ENCODE measurements around the gene CST4. TPM values are rescaled to one million over a fixed set of nuclear protein-coding genes. Genes with fewer than 3 reads are reported as not detected.

CST4 gene
- polyA plus RNA-seq, 1 of the 3 experiments (the other 2 are of a cell fraction), result not detected

- ChIA-PET POLR2A (no interaction called here), CTCF (interaction anchor here (0.7 kb wide), 1 partner anchor 23 kb away, joined by 3 read pairs; no protein-coding TSS in a partner anchor)
- Histone ChIP-seq H3K9ac (no peak overlapping the region), H3K9me2 (no peaks in the 10 kb centered on the region), H3K4me3 (ENCODE audit: low read depth in 2 of 2, low read length in 1 of 2) (no peak overlapping the region), H3K79me2 (ENCODE audit: insufficient read depth) (no peaks in the 10 kb centered on the region), H4K20me1 (ENCODE audit: insufficient read depth) (no peaks in the 10 kb centered on the region), H3K4me1 (ENCODE audit: control insufficient read depth in 1 of 2, insufficient read depth in 2 of 2, low read depth in 1 of 2, low read length in 1 of 2) (peaks cover 0 to 5% of the 10 kb centered on the region in 2 experiments; a peak in 2 of 4 replicates), H3K4me2 (no peak overlapping the region), H2AFZ (ENCODE audit: low read depth) (no peak overlapping the region), H3F3A (replicated peaks; ENCODE audit: insufficient read depth) (no peaks in the 10 kb centered on the region), H3K27me3 (ENCODE audit: insufficient read depth) (no peaks in the 10 kb centered on the region), H3K36me3 (replicated peaks in 1 of 2; ENCODE audit: control insufficient read depth in 1 of 2, insufficient read depth in 2 of 2, low read length in 1 of 2) (no peaks in the 10 kb centered on the region), H3K9me3 (no peaks in the 10 kb centered on the region), H3K27ac (ENCODE audit: low read depth in 2 of 2, low read length in 1 of 2) (no peak overlapping the region)
- no peak for DNase-seq
- WGBS (ENCODE audit: low lambda C conversion rate), result 33% methylated on average over 1 of the region's 1 CpG
- no peak for TF ChIP-seq NRF1 (IDR thresholded peaks at IDR 0.05; ENCODE audit: low read depth, low read length)
Measured at GRCh38 chr20:23645575-23645974, 43.3 kb downstream of the CST4 start.

GRCh38 chr20:23644164-23644563, 44.7 kb downstream of the CST4 start:
- 91% methylated on average over 7 of the region's 7 CpGs for WGBS (ENCODE audit: low lambda C conversion rate)
- ChIA-PET CTCF (no interaction called here), POLR2A (no interaction called here)
- no peaks in the 10 kb centered on the region for H3K9me2 ChIP-seq
- no peak overlapping the region for H2AFZ ChIP-seq (ENCODE audit: low read depth)
- no peak overlapping the region for H3K9ac ChIP-seq
- H3K27ac ChIP-seq (ENCODE audit: low read depth in 2 of 2, low read length in 1 of 2), result no peak overlapping the region
- no peaks in the 10 kb centered on the region for H3K36me3 ChIP-seq (replicated peaks in 1 of 2; ENCODE audit: control insufficient read depth in 1 of 2, insufficient read depth in 2 of 2, low read length in 1 of 2)
- H4K20me1 ChIP-seq (ENCODE audit: insufficient read depth), result no peaks in the 10 kb centered on the region
- DNase-seq, result no peak
- TF ChIP-seq PBX3 (IDR thresholded peaks at IDR 0.05) (no peak), REST (IDR thresholded peaks at IDR 0.05; ENCODE audit: low read depth, low read length) (no peak), GABPA (IDR thresholded peaks at IDR 0.05; ENCODE audit: low read depth) (no peak), SIN3A (IDR thresholded peaks at IDR 0.05; ENCODE audit: borderline replicate concordance, low read depth, low read length) (no peak), FOXJ3 (CRISPR knock-in tag; IDR thresholded peaks at IDR 0.05) (no peak), ELF1 (IDR thresholded peaks at IDR 0.05) (no peak), NRF1 (IDR thresholded peaks at IDR 0.05; ENCODE audit: low read depth, low read length) (no peak), TCF12 (IDR thresholded peaks at IDR 0.05) (no peak), RFX5 (IDR thresholded peaks at IDR 0.05; ENCODE audit: low read length) (no peak), NFIC (IDR thresholded peaks at IDR 0.05; ENCODE audit: borderline replicate concordance) (no peak), YY1 (IDR thresholded peaks at IDR 0.05; ENCODE audit: low read depth) (no peak), RXRA (IDR thresholded peaks at IDR 0.05; ENCODE audit: borderline replicate concordance, low read depth) (no peak), CHD2 (IDR thresholded peaks at IDR 0.05; ENCODE audit: low read length, partially characterized antibody) (no peak), GATA2 (CRISPR knock-in tag; IDR thresholded peaks at IDR 0.05) (no peak)
- peaks cover 0 to 5% of the 10 kb centered on the region in 2 experiments; a peak in 2 of 4 replicates for H3K4me1 ChIP-seq (ENCODE audit: control insufficient read depth in 1 of 2, insufficient read depth in 2 of 2, low read depth in 1 of 2, low read length in 1 of 2)
- H3K9me3 ChIP-seq, result no peaks in the 10 kb centered on the region
- no peaks in the 10 kb centered on the region for H3F3A ChIP-seq (replicated peaks; ENCODE audit: insufficient read depth)
- H3K79me2 ChIP-seq (ENCODE audit: insufficient read depth), result no peaks in the 10 kb centered on the region
- no peaks in the 10 kb centered on the region for H3K27me3 ChIP-seq (ENCODE audit: insufficient read depth)
- H3K4me3 ChIP-seq (ENCODE audit: low read depth in 2 of 2, low read length in 1 of 2), result no peak overlapping the region
- H3K4me2 ChIP-seq, result no peak overlapping the region

Data from SK-N-SH (cell line).